ENCODE results near the gene ABCC9. TPM values are rescaled to one million over a fixed set of nuclear protein-coding genes. Genes with fewer than 3 reads are reported as not detected.

ABCC9 gene
- total and polyA plus RNA-seq, 8 donors, result 12.2 to 30.5 (median 18.2) TPM

DNA sequence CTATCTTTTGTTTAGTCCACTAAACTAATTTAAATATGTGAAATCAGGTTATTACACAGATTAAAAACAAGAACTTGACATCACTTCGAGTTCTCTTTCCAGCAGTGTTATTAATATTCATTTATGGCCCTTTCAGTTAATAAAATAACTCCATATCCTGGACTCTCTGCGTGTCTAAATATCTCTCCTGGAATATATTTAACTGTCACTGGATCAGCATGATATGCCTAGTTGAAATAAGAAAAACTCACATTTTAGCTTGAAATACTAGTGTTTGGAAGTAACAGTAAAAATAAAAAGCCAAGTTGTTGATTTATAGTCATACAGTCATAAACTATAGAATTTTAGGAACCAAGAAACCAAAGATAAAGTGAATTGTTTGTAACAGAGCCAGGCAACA, 45.6 kb downstream of the ABCC9 start:
- H3K4me3 ChIP-seq, result no peak overlapping the region
- no peak for TF ChIP-seq CTCF (IDR thresholded peaks at IDR 0.05)
- peaks cover 0 to 8% of the 10 kb centered on the region in 2 donors for H3K4me1 ChIP-seq
- ATAC-seq (no peak), DNase-seq (no peak)
- intact Hi-C loops (cut with DNase I), result no loop called here
- H3K9me3 ChIP-seq, result no peaks in the 10 kb centered on the region
- H3K36me3 ChIP-seq, result no peaks in the 10 kb centered on the region
- H3K27ac ChIP-seq, result no peak overlapping the region
- H3K27me3 ChIP-seq, result no peaks in the 10 kb centered on the region

- no peak overlapping the region for H3K27ac ChIP-seq
- DNase-seq (no peak), ATAC-seq (no peak)
- H3K27me3 ChIP-seq, result no peaks in the 10 kb centered on the region
- no peak for TF ChIP-seq CTCF (IDR thresholded peaks at IDR 0.05)
- H3K4me1 ChIP-seq, result peaks cover 0 to 8% of the 10 kb centered on the region in 2 donors
- no peak overlapping the region for H3K4me3 ChIP-seq
- H3K36me3 ChIP-seq, result no peaks in the 10 kb centered on the region
- H3K9me3 ChIP-seq, result peaks cover 0 to 2% of the 10 kb centered on the region in 2 donors
- intact Hi-C loops (cut with DNase I), result no loop called here
These were observed 46.2 kb downstream of the ABCC9 start for GRCh38 chr12:21894792-21895595.

GRCh38 chr12:21893924-21894323, 47.3 kb downstream of the ABCC9 start:
- peaks cover 0 to 2% of the 10 kb centered on the region in 2 donors for H3K9me3 ChIP-seq
- H3K4me3 ChIP-seq, result no peak overlapping the region
- peaks cover 0 to 8% of the 10 kb centered on the region in 2 donors for H3K4me1 ChIP-seq
- TF ChIP-seq CTCF (IDR thresholded peaks at IDR 0.05), result no peak
- DNase-seq (no peak), ATAC-seq (no peak)
- H3K27ac ChIP-seq, result no peak overlapping the region
- H3K27me3 ChIP-seq, result no peaks in the 10 kb centered on the region
- no peaks in the 10 kb centered on the region for H3K36me3 ChIP-seq
- intact Hi-C loops (cut with DNase I), result no loop called here

- intact Hi-C loops (cut with DNase I), result no loop called here
- peaks cover 0 to 2% of the 10 kb centered on the region in 2 donors for H3K9me3 ChIP-seq
- DNase-seq (no peak), ATAC-seq (no peak)
- H3K4me3 ChIP-seq, result no peak overlapping the region
- no peaks in the 10 kb centered on the region for H3K27me3 ChIP-seq
- H3K4me1 ChIP-seq, result peaks cover 0 to 8% of the 10 kb centered on the region in 2 donors
- H3K27ac ChIP-seq, result peak overlapping the region in 1 of 2 donors; percentile 39
- TF ChIP-seq CTCF (IDR thresholded peaks at IDR 0.05), result no peak
- no peaks in the 10 kb centered on the region for H3K36me3 ChIP-seq
These were observed 48.9 kb downstream of the ABCC9 start for GRCh38 chr12:21892341-21892740.

- H3K9me3 ChIP-seq, result peaks cover 0 to 2% of the 10 kb centered on the region in 2 donors
- TF ChIP-seq CTCF (IDR thresholded peaks at IDR 0.05), result no peak
- no peaks in the 10 kb centered on the region for H3K36me3 ChIP-seq
- H3K27me3 ChIP-seq, result no peaks in the 10 kb centered on the region
- H3K4me3 ChIP-seq, result no peak overlapping the region
- peak overlapping the region; percentile 3 to 39 for H3K27ac ChIP-seq
- peak; percentile 46 for ATAC-seq
- H3K4me1 ChIP-seq, result peaks cover 0 to 8% of the 10 kb centered on the region in 2 donors
- DNase-seq, result peak in 1 of 4 donors; percentile 34
- intact Hi-C loops (cut with DNase I), result no loop called here
These were observed 49.4 kb downstream of the ABCC9 start for GRCh38 chr12:21891751-21892217.
